ENCODE measurements around the gene LAMC1.

LAMC1 gene

DNA sequence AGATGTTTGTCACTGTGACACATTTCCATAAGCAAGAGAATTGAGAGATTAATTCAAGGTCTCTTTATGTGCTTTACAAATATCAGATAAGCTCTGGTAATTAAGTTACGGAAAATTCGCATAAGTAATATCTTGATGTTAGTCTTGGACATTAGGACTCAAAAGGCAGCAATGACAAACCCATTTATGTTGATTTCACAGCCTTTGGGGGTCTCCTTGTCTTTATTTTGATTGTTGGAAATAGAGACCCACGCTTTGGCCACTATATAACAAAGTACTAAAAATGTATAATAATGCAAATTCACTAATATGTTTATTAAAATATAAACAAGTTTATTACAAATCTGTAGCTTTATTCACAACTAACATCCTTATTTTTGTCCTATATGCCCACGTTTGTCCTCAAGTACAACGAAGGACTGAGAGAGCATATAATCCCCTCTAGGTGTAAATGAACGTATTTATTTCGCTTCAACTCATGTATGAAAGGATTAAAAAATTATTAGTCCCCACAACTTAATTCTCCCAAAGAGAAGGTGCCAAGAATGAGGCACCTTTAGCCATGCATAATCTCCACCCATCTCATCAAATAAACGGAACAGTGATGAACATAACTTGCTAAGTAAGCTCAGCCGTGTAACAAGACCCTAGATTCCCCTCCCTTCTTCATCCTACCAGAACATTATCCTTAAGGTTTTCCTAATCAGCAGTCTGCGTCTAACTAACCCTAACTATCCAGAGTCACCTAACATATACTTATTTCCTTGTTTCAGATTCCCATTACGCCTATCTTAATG lies 1.6 kb upstream of the LAMC1 start:
- DNase-seq (ENCODE audit: low read depth) = no peak

- no peak for DNase-seq (ENCODE audit: low read depth)
Observed at GRCh38 chr1:183022202-183023145, 746 bp upstream of the LAMC1 start.

GRCh38 chr1:183023601-183024316 lies 539 bp downstream of the LAMC1 start:
- peak; percentile 3 for DNase-seq (ENCODE audit: low read depth)

GRCh38 chr1:183024317-183025009 lies 1.2 kb downstream of the LAMC1 start:
- DNase-seq (ENCODE audit: low read depth) = no peak

- DNase-seq (ENCODE audit: low read depth) = no peak
Observed at GRCh38 chr1:183025010-183025337, 1.8 kb downstream of the LAMC1 start.

GRCh38 chr1:183025782-183026774 lies 2.9 kb downstream of the LAMC1 start:
- DNase-seq (ENCODE audit: low read depth) = no peak

GRCh38 chr1:183027031-183027430 lies 3.8 kb downstream of the LAMC1 start:
- no peak for DNase-seq (ENCODE audit: low read depth)

- no peak for DNase-seq (ENCODE audit: low read depth)
Observed at GRCh38 chr1:183027791-183028190, 4.6 kb downstream of the LAMC1 start.

GRCh38 chr1:183029591-183030000 lies 6.4 kb downstream of the LAMC1 start:
- DNase-seq (ENCODE audit: low read depth) = no peak

DNA sequence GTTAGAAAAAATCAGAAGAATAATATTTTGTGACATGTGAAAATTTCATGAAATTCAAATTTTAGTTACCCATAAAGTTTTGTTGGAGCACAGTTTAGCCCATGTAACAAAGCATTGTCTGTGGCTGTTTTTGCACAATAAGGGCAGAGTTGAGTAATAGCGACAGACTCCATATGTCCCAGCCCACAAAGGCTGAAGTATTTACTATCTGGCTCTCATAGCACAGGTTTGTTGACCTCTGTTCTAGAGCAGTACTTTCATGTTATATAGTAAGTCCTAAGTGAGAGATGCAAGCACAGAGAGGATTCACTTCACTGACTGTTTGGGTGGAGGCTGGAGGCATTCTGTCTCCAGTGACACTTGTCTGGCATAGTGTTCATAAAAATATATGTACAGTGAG lies 6.8 kb downstream of the LAMC1 start:
- no peak for DNase-seq (ENCODE audit: low read depth)

GRCh38 chr1:183032122-183032921 lies 9.1 kb downstream of the LAMC1 start:
- DNase-seq (ENCODE audit: low read depth) = no peak

DNA sequence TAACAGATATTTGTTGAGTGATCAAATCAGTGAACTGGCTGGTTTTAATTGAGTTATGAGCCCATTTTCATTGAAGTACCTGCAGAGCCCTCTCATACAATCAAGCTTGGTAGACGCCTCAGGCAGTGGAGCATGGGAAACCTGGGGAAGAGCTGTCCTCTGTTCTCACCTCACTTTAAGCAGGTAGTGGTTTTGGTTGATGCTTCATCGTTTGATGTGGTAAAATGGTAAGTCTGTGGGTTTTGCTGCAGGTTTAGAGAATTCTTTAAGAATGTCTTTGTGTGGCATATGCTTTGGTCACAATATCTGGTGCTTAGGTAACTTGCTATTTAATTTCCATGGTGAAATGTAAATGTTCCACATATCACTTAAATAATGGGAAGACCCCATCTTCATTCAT lies 10.0 kb downstream of the LAMC1 start:
- DNase-seq (ENCODE audit: low read depth) = no peak

GRCh38 chr1:183034682-183035081 lies 11.5 kb downstream of the LAMC1 start:
- DNase-seq (ENCODE audit: low read depth) = no peak

DNA sequence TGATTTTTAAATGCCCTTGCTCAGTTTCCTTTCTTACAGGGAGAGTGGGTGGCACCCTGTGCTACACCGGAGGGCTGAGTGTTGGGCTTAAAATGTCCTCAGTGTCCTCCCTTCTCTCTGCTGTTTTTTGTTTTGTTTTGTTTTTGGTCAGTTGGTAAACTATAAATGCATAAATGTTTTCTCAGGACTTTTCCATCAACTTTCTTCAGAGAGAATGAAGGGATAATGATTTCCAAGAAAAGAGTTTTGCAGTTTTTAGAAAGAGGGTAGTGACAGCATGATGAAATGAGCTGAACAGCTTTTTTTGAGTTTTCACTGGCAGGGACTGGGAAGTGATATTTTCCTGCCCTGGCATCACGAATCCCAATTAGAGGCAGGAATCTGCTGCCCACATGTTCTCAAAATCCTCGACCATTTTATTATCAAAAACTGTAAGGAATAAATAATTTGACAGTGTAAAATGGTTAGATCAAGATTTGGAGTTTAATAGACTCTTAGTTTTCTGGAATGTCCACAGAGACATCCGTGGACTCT lies 15.2 kb downstream of the LAMC1 start:
- DNase-seq (ENCODE audit: low read depth) = no peak

- DNase-seq (ENCODE audit: low read depth) = no peak
Observed at GRCh38 chr1:183038913-183039312, 15.7 kb downstream of the LAMC1 start.

GRCh38 chr1:183039330-183039729 lies 16.1 kb downstream of the LAMC1 start:
- no peak for DNase-seq (ENCODE audit: low read depth)

DNA sequence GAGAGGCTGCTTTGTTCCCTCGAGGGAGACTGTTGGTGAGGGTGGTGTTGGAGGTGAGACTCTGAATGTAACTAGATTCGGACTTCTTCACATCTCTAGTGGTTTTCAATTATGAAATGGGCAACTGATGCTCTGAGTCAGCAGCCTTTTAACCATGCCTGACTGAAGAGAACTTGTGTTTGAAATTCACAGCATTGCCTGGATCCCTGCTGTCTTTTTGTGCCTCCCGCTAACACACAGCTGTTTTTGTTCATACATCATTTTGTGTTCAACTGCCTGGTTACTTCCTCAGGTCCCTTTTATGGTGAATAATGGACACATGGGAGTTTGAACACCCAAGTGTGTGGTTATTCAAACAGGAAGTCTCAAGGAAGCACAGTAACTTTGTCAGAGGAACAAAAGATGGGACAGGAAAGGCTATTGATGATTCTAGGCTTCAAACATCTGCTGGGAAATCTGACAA lies 16.8 kb downstream of the LAMC1 start:
- DNase-seq (ENCODE audit: low read depth) = no peak

DNA sequence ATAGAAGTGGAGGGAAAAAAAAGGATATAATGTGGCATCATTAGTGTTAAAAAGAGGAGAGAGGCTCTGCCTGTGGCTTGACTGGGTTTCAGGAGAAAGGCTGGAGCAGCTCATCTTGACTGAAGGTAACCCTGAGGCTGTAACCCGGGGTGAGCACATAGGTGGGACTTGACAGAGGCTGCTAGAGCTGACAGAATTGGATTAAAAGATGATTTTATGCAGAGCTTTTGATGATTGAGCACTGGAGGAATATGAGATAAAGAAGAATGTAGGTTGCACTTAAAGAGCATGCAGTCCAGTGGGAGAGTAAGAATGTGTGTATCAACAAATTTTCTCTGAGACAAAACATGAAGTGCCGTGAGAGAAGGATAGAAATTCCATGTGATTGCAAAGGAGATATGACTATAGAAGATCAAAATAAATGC lies 17.3 kb downstream of the LAMC1 start:
- no peak for DNase-seq (ENCODE audit: low read depth)

- no peak for DNase-seq (ENCODE audit: low read depth)
Observed at GRCh38 chr1:183043254-183043653, 20.0 kb downstream of the LAMC1 start.
